ENCODE results near the gene RANBP10. TPM values are rescaled to one million over a fixed set of nuclear protein-coding genes. Genes with fewer than 3 reads are reported as not detected.

The RANBP10 gene
- total RNA-seq, 4 donors from 2014 or later = 15.0 to 24.6 (median 17.9) TPM

GRCh38 chr16:67796099-67796718, 10.2 kb downstream of the RANBP10 start:
- 95 to 98% methylated on average over 5 of the region's 5 CpGs for WGBS, 2 donors
- DNase-seq (ENCODE audit: low spot score in 2 of 2) = no peak
- no peak overlapping the region for H3K4me3 ChIP-seq (ENCODE audit: low read depth, poor library complexity, severe bottlenecking)
- intact Hi-C loops (cut with DNase I; ENCODE audit: low total_unique reads) = no loop called here
- TF ChIP-seq POLR2A (IDR thresholded peaks at IDR 0.05) = no peak
- TF ChIP-seq CTCF (IDR thresholded peaks at IDR 0.05) = no peak

GRCh38 chr16:67790071-67790470, 16.3 kb downstream of the RANBP10 start:
- TF ChIP-seq CTCF (IDR thresholded peaks at IDR 0.05) = no peak
- TF ChIP-seq POLR2A (IDR thresholded peaks at IDR 0.05) = no peak
- no peak for DNase-seq (ENCODE audit: low spot score in 2 of 2)
- intact Hi-C loops (cut with DNase I; ENCODE audit: low total_unique reads) = no loop called here
- H3K4me3 ChIP-seq (ENCODE audit: low read depth, poor library complexity, severe bottlenecking) = no peak overlapping the region

- no peak for TF ChIP-seq POLR2A (IDR thresholded peaks at IDR 0.05)
- no peak for TF ChIP-seq CTCF (IDR thresholded peaks at IDR 0.05)
- H3K4me3 ChIP-seq (ENCODE audit: low read depth, poor library complexity, severe bottlenecking) = no peak overlapping the region
- no peak for DNase-seq (ENCODE audit: low spot score in 2 of 2)
- 92 to 98% methylated on average over 5 of the region's 5 CpGs for WGBS, 2 donors
- intact Hi-C loops (cut with DNase I; ENCODE audit: low total_unique reads) = no loop called here
Measured at GRCh38 chr16:67786491-67786890, 19.9 kb downstream of the RANBP10 start.

- intact Hi-C loops (cut with DNase I; ENCODE audit: low total_unique reads) = no loop called here
- no peak for TF ChIP-seq POLR2A (IDR thresholded peaks at IDR 0.05)
- TF ChIP-seq CTCF (IDR thresholded peaks at IDR 0.05) = no peak
- DNase-seq (ENCODE audit: low spot score in 2 of 2) = no peak
- no peak overlapping the region for H3K4me3 ChIP-seq (ENCODE audit: low read depth, poor library complexity, severe bottlenecking)
Measured at GRCh38 chr16:67783353-67783725, 23.0 kb downstream of the RANBP10 start.

GRCh38 chr16:67782567-67783352, 23.6 kb downstream of the RANBP10 start:
- TF ChIP-seq POLR2A (IDR thresholded peaks at IDR 0.05) (no peak), CTCF (IDR thresholded peaks at IDR 0.05) (no peak)
- 90 to 92% methylated on average over 10 to 11 of the region's 12 CpGs for WGBS, 2 donors
- DNase-seq (ENCODE audit: low spot score in 2 of 2) = no peak
- no peak overlapping the region for H3K4me3 ChIP-seq (ENCODE audit: low read depth, poor library complexity, severe bottlenecking)
- intact Hi-C loops (cut with DNase I; ENCODE audit: low total_unique reads) = no loop called here
